Upper lobe of left lung (tissue), 6 donors: ENCODE data around the gene IFIH1. TPM values are rescaled to one million over a fixed set of nuclear protein-coding genes. Genes with fewer than 3 reads are reported as not detected.

ENCODE experiments used
- ATAC-seq, 2 donors: fragments of 200-7000 bp; cut with Tn5 transposase; one replicate each; pipeline ENCODE4 v1.9.1; 2022; ENCODE audit warnings: mild to moderate bottlenecking in 2 of 2, moderate library complexity in 2 of 2; ENCODE audit not compliant: low FRiP score in 2 of 2
- DNase-seq, 2 donors: peaks; one replicate each; pipeline ENCODE4 v3.0.0-alpha.2; 2019 to 2020
- H3K27ac ChIP-seq, 4 donors: fragments of 200-600 bp; sonication (generic); one replicate each; pipeline ENCODE4 v1.5.1; 2016 to 2019
- H3K27me3 ChIP-seq, 4 donors: fragments of 200-600 bp; sonication (generic); one replicate each; pipeline ENCODE4 v1.5.1; 2017 to 2019
- H3K36me3 ChIP-seq, 4 donors: fragments of 200-600 bp; sonication (generic); one replicate each; pipeline ENCODE4 v1.5.1; 2016 to 2019
- H3K4me1 ChIP-seq, 4 donors: fragments of 200-600 bp; sonication (generic); one replicate each; pipeline ENCODE4 v1.5.1; 2018 to 2019
- H3K4me3 ChIP-seq, 4 donors: fragments of 200-600 bp; sonication (generic); one replicate each; pipeline ENCODE4 v1.5.1; 2017 to 2019; ENCODE audit warnings: mild to moderate bottlenecking in 2 of 4, moderate library complexity in 1 of 4
- H3K9me3 ChIP-seq, 4 donors: fragments of 200-600 bp; sonication (generic); one replicate each; pipeline ENCODE4 v1.5.1; 2018 to 2019
- EP300 ChIP-seq, 4 donors: sonication (generic); formaldehyde crosslinking; IDR thresholded peaks; one replicate each; pipeline ENCODE4 v1.5.1; 2017; ENCODE audit warnings: antibody characterized with exemption in 4 of 4, control low read depth in 2 of 4
- POLR2A ChIP-seq, 4 donors: fragments of 450-650 bp; IDR thresholded peaks; one replicate each; pipeline ENCODE4 v1.5.1; 2016 to 2017; ENCODE audit warnings: antibody characterized with exemption in 4 of 4, mild to moderate bottlenecking in 2 of 4
- POLR2AphosphoS5 ChIP-seq, 2 donors: sonication (generic); formaldehyde crosslinking; IDR thresholded peaks; one replicate each; pipeline ENCODE4 v1.5.1; 2017; ENCODE audit warnings: antibody characterized with exemption in 2 of 2
- WGBS, 2 donors: methylation state at CpG; one replicate each; pipeline ENCODE4 v1.1.5; 2017 to 2018; 5-methylcytosine and 5-hydroxymethylcytosine counted together
- total RNA-seq, 6 donors: library from RNA; depleted of rRNA in 4 of 6; stranded (reverse); fragments of >200 nt in 4 of 6; gene quantifications; one replicate each; pipeline versions ENCODE4 v1.1.0 to v1.2.1, GENCODE V29; 2016 to 2021
- TF ChIP-seq, protein P1 (sequence below), 6 experiments: fragments of 450-650 bp in 4 of 6; fragments of 200-600 bp in 2 of 6; sonication (generic) in 2 of 6; IDR thresholded peaks; one replicate each; pipeline ENCODE4 v1.5.1; 2016 to 2019; ENCODE audit warnings: antibody characterized with exemption in 6 of 6
- donor health status: DM: no; HTN: no; CAD: no; lungs with moderate emphysema.
- donor health status: DM: no; HTN: yes; CAD: no; lungs with severe emphysema.

Gene IFIH1
- total RNA-seq, 6 donors from 2014 or later = 21.0 to 47.2 (median 28.5) TPM

DNA sequence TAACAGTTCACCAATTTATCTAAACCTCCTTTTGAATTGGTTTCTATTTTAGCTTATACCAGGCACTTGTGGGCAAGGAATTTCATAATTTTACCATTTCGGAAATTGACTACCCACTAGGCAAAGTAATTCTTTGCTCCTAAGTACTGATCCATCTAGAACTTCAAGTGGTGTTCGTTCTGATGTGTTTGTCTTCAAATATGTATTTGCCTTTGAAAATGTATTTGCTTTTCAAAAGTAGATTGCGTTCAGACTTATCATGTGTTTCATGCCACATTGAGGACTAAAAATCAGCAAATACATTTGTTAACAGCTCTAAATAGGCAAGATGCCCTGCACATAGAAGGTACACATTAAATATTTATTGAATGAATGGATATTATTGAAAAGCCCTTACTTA lies 26.7 kb downstream of the IFIH1 start:
- 65 to 70% methylated on average over 3 of the region's 3 CpGs for WGBS, 2 donors
- H3K27ac ChIP-seq = no peak overlapping the region
- H3K4me3 ChIP-seq = no peak overlapping the region
- no peak for DNase-seq
- TF ChIP-seq EP300 (IDR thresholded peaks at IDR 0.05) (no peak), POLR2AphosphoS5 (IDR thresholded peaks at IDR 0.05) (no peak), POLR2A (IDR thresholded peaks at IDR 0.05) (no peak)
- no peaks in the 10 kb centered on the region for H3K27me3 ChIP-seq
- H3K9me3 ChIP-seq = no peaks in the 10 kb centered on the region
- peaks cover 0 to 28% (median 2%) of the 10 kb centered on the region in 4 donors for H3K36me3 ChIP-seq
- H3K4me1 ChIP-seq = peaks cover 0 to 3% (median 0%) of the 10 kb centered on the region in 4 donors
- ATAC-seq = no peak

GRCh38 chr2:162282765-162283425 lies 35.6 kb downstream of the IFIH1 start:
- Histone ChIP-seq H3K4me1 (no peaks in the 10 kb centered on the region), H3K27me3 (no peaks in the 10 kb centered on the region), H3K4me3 (no peak overlapping the region), H3K27ac (no peak overlapping the region), H3K36me3 (peaks cover 7 to 92% (median 27%) of the 10 kb centered on the region in 4 donors), H3K9me3 (no peaks in the 10 kb centered on the region)
- TF ChIP-seq, protein P1, sequence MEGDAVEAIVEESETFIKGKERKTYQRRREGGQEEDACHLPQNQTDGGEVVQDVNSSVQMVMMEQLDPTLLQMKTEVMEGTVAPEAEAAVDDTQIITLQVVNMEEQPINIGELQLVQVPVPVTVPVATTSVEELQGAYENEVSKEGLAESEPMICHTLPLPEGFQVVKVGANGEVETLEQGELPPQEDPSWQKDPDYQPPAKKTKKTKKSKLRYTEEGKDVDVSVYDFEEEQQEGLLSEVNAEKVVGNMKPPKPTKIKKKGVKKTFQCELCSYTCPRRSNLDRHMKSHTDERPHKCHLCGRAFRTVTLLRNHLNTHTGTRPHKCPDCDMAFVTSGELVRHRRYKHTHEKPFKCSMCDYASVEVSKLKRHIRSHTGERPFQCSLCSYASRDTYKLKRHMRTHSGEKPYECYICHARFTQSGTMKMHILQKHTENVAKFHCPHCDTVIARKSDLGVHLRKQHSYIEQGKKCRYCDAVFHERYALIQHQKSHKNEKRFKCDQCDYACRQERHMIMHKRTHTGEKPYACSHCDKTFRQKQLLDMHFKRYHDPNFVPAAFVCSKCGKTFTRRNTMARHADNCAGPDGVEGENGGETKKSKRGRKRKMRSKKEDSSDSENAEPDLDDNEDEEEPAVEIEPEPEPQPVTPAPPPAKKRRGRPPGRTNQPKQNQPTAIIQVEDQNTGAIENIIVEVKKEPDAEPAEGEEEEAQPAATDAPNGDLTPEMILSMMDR (IDR thresholded peaks at IDR 0.05) = no peak
- no peak for TF ChIP-seq POLR2A (IDR thresholded peaks at IDR 0.05)
- TF ChIP-seq POLR2AphosphoS5 (IDR thresholded peaks at IDR 0.05) = no peak
- no peak for TF ChIP-seq EP300 (IDR thresholded peaks at IDR 0.05)
- 69 to 84% methylated on average over 4 of the region's 4 CpGs for WGBS, 2 donors
- no peak for ATAC-seq
- DNase-seq = no peak

DNA sequence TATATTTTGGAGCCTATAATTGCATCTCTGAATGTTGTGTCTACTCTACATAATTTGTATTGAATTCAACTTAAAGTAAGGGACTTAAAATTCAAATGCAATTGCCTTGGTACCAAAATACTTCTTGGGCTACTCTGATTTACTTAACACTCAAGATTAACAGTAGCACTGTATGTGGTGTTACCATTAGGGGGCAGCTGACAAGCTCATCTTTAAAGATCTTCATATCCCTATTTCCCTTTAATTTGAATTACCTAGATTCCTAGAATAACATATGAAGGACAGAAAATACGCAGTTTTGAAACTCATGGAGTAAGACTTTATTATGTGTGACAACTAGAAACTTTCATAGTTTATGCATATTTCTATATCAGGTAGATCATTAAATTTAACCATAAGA lies 37.8 kb downstream of the IFIH1 start:
- Histone ChIP-seq H3K27ac (no peak overlapping the region), H3K4me3 (no peak overlapping the region), H3K4me1 (no peaks in the 10 kb centered on the region), H3K27me3 (no peaks in the 10 kb centered on the region), H3K36me3 (peaks cover 7 to 87% (median 27%) of the 10 kb centered on the region in 4 donors), H3K9me3 (no peaks in the 10 kb centered on the region)
- 82 to 98% methylated on average over 1 of the region's 1 CpG for WGBS, 2 donors
- TF ChIP-seq POLR2AphosphoS5 (IDR thresholded peaks at IDR 0.05) = no peak
- TF ChIP-seq, protein P1 (IDR thresholded peaks at IDR 0.05) = no peak
- ATAC-seq = no peak
- no peak for DNase-seq

- H3K4me3 ChIP-seq = no peak overlapping the region
- no peaks in the 10 kb centered on the region for H3K9me3 ChIP-seq
- TF ChIP-seq POLR2AphosphoS5 (IDR thresholded peaks at IDR 0.05) (no peak), EP300 (IDR thresholded peaks at IDR 0.05) (no peak), POLR2A (IDR thresholded peaks at IDR 0.05) (no peak)
- TF ChIP-seq, protein P1 (IDR thresholded peaks at IDR 0.05) = no peak
- WGBS, 2 donors = 72 to 81% methylated on average over 4 of the region's 4 CpGs
- H3K36me3 ChIP-seq = peaks cover 0 to 86% (median 23%) of the 10 kb centered on the region in 4 donors
- H3K27ac ChIP-seq = no peak overlapping the region
- H3K4me1 ChIP-seq = no peaks in the 10 kb centered on the region
- ATAC-seq (no peak), DNase-seq (no peak)
- H3K27me3 ChIP-seq = no peaks in the 10 kb centered on the region
Observed at GRCh38 chr2:162277381-162277780, 41.1 kb downstream of the IFIH1 start.

DNA sequence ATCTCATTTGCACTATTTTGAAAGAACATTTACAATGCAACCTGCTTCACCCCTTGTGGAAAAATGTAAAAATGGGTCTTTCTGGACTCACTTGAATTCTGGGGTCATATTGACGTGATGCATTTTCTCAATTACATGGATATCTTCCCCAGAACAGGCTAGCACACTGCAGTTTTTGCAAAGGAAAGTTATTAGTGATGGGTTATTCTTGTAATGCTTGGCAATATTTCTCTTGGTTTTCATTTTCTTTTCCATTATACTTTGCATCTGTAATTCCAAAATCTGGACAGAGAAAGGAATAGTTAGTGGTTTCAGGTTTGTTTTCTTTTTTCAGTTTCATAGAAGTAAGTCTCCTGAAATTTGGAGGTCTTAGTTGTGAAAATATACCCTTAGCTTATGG lies 50.5 kb downstream of the IFIH1 start:
- ATAC-seq (no peak), DNase-seq (no peak)
- Histone ChIP-seq H3K27me3 (no peaks in the 10 kb centered on the region), H3K36me3 (peaks cover 0 to 66% (median 37%) of the 10 kb centered on the region in 4 donors), H3K4me3 (no peak overlapping the region), H3K9me3 (no peaks in the 10 kb centered on the region), H3K27ac (no peak overlapping the region), H3K4me1 (no peaks in the 10 kb centered on the region)
- TF ChIP-seq, protein P1 (IDR thresholded peaks at IDR 0.05) = no peak
- TF ChIP-seq POLR2AphosphoS5 (IDR thresholded peaks at IDR 0.05) (no peak), POLR2A (IDR thresholded peaks at IDR 0.05) (no peak), EP300 (IDR thresholded peaks at IDR 0.05) (no peak)
- WGBS, 2 donors = 96 to 100% methylated on average over 1 of the region's 1 CpG
